ENCODE measurements around the gene RIPPLY3. TPM values are rescaled to one million over a fixed set of nuclear protein-coding genes. Genes with fewer than 3 reads are reported as not detected.

RIPPLY3 gene, protein sequence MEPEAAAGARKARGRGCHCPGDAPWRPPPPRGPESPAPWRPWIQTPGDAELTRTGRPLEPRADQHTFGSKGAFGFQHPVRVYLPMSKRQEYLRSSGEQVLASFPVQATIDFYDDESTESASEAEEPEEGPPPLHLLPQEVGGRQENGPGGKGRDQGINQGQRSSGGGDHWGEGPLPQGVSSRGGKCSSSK
- total RNA-seq (2014; rRNA removed; shearing (Covaris generic)), result not detected in 2 replicates
- total RNA-seq (2022), result not detected in 2 replicates
- Bru-seq, nascent RNA, result not detected
- not detected for BruChase-seq, experiment 1, labeled RNA remaining after a 6-hour chase
- BruChase-seq, experiment 2, labeled RNA remaining after a 2-hour chase, result not detected
- long read RNA-seq, result 0 reads

DNA sequence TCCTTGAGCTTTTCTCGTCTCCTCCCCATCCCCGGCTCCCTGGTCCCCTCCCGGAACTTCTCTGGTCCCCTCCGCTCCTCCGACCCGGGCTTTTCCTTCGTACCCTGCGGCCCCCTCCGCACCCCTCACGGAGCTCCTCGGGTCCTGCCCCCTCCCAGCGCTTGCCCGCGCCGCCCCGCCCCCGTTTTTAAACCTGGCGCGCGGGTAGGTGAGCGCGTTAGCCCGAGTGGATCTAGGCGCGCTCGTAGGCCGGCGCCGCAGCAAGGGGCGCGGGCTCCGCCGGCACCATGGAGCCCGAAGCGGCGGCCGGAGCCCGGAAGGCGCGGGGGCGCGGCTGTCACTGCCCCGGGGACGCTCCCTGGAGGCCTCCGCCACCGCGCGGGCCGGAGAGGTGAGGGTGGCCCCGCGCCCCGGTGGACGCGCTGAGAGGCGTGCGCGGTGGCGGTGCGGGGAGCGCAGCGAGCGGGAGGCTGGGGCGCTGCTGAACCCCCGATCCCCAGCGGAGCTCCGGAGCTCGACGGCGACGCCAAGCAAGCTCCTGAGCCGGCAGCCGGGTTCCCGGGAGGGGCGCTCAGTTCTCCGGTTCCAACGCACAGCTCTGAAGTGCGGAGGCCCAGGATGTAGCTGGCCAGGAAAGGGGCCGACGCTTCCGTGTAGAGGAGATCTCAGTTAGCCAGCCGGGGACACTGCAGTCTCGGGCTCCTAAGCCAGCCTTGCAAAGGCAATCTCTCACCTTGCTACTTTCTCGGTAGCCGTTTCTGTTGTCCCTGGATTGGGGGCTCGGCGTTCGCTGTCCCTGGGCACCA is at the start of gene RIPPLY3:
Gene RIPPLY3 (plus strand): TSS at position 217 of the 806 bp plus-strand sequence. CDS start 71 bp downstream, at position 288.
- Histone ChIP-seq H3K9me2 (ENCODE audit: insufficient read depth, low read length) (no peaks in the 10 kb centered on the region), H2AFZ (ENCODE audit: low read length) (no peak within 1 kb of the TSS), H3K27ac (ENCODE audit: low read depth, low read length, poor library complexity, severe bottlenecking) (no peak within 1 kb of the TSS), H3K4me1 (ENCODE audit: insufficient read depth, low read length, poor library complexity, severe bottlenecking) (peaks cover under 1% of the 10 kb centered on the region), H3K9me3 (ENCODE audit: low read length) (no peaks in the 10 kb centered on the region), H4K20me1 (ENCODE audit: insufficient read depth, low read length) (no peaks in the 10 kb centered on the region), H3K4me2 (ENCODE audit: low read length) (no peak within 1 kb of the TSS), H3K4me3 (ENCODE audit: low read depth, low read length, poor library complexity, severe bottlenecking) (no peak within 1 kb of the TSS), H3K79me2 (ENCODE audit: insufficient read depth, low read depth, low read length) (no peaks in the 10 kb centered on the region), H3K36me3 (ENCODE audit: insufficient read depth, low read length) (no peaks in the 10 kb centered on the region)
- CTCF ChIA-PET (ENCODE audit: unreplicated experiment), result no interaction called here
- TF ChIP-seq EZH2phosphoT487 (IDR thresholded peaks at IDR 0.05; ENCODE audit: borderline replicate concordance, low read depth, low read length), result no peak
- TF ChIP-seq, protein P1, sequence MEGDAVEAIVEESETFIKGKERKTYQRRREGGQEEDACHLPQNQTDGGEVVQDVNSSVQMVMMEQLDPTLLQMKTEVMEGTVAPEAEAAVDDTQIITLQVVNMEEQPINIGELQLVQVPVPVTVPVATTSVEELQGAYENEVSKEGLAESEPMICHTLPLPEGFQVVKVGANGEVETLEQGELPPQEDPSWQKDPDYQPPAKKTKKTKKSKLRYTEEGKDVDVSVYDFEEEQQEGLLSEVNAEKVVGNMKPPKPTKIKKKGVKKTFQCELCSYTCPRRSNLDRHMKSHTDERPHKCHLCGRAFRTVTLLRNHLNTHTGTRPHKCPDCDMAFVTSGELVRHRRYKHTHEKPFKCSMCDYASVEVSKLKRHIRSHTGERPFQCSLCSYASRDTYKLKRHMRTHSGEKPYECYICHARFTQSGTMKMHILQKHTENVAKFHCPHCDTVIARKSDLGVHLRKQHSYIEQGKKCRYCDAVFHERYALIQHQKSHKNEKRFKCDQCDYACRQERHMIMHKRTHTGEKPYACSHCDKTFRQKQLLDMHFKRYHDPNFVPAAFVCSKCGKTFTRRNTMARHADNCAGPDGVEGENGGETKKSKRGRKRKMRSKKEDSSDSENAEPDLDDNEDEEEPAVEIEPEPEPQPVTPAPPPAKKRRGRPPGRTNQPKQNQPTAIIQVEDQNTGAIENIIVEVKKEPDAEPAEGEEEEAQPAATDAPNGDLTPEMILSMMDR (conservative IDR thresholded peaks at IDR 0.05; ENCODE audit: low read length), result no peak
- BruUV-seq (replicated peaks), result no TSS peak
- POLR2A ChIA-PET, result interaction anchor here (0.6 kb wide), 1 partner anchor 1096 kb away, joined by 4 read pairs; no protein-coding TSS in a partner anchor
- no peak for DNase-seq (ENCODE audit: low spot score)
- intact Hi-C loops (cut with micrococcal nuclease; ENCODE audit: unreplicated experiment), result no loop called here

DNA sequence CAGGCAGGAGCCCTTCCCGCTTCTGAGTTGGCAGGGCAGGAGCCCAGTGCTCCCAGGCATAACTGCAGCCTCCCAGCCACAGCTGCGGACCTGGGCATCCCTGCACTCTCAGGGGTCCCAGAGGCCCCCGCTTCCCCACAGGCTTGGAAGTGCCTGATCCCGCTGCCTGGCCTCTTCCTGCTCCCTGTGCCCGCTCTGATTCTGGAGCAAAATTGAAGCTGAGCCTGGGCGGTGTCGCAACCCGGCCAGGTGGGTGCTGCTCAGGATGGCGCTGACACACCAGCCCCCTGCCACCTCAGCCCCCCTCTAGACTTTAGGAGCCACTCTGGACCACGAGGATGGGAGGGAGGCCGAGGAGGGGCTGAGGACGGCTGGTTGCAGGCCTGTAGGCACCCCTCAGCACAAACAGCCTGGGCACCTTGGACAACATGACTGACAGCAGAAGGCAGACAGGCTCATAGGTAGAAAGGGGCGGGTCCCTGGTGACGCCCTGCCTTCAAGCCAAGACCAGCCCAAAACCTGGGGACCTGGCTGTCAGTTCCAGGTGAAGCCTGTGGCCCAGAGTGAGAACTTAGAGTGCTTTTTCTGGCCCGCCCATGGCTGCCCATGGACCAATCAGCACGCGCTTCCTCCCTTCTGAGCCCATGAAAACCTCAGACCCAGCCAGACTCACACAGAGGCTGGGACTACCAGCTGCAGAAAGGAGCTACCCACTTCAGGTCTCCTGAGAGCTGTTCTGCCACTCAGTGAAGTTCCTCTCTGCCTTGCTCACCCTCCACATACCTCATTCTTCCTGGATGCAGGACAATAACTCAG is 47.3 kb upstream of the RIPPLY3 start:
- BruUV-seq (replicated peaks), result no TSS peak
- Histone ChIP-seq H3K27ac (ENCODE audit: low read depth, low read length, poor library complexity, severe bottlenecking) (no peak overlapping the region), H3K36me3 (ENCODE audit: insufficient read depth, low read length) (peaks cover 13% of the 10 kb centered on the region), H3K4me3 (ENCODE audit: low read depth, low read length, poor library complexity, severe bottlenecking) (no peak overlapping the region), H3K79me2 (ENCODE audit: insufficient read depth, low read depth, low read length) (no peaks in the 10 kb centered on the region), H3K9me3 (ENCODE audit: low read length) (no peaks in the 10 kb centered on the region), H3K4me1 (ENCODE audit: insufficient read depth, low read length, poor library complexity, severe bottlenecking) (peaks cover under 1% of the 10 kb centered on the region), H2AFZ (ENCODE audit: low read length) (no peak overlapping the region), H3K4me2 (ENCODE audit: low read length) (no peak overlapping the region), H4K20me1 (ENCODE audit: insufficient read depth, low read length) (no peaks in the 10 kb centered on the region), H3K9me2 (ENCODE audit: insufficient read depth, low read length) (no peaks in the 10 kb centered on the region)
- TF ChIP-seq EZH2phosphoT487 (IDR thresholded peaks at IDR 0.05; ENCODE audit: borderline replicate concordance, low read depth, low read length), result no peak
- TF ChIP-seq, protein P1 (conservative IDR thresholded peaks at IDR 0.05; ENCODE audit: low read length), result no peak
- ChIA-PET CTCF (ENCODE audit: unreplicated experiment) (no interaction called here), POLR2A (interaction anchor here (0.6 to 1.5 kb wide), 2 partner anchors 13 to 292 kb away, joined by 4 to 5 read pairs; no protein-coding TSS in a partner anchor)
- intact Hi-C loops (cut with micrococcal nuclease; ENCODE audit: unreplicated experiment), result no loop called here
- no peak for DNase-seq (ENCODE audit: low spot score)
